ENCODE results near the gene TCP11L1.

The TCP11L1 gene

DNA sequence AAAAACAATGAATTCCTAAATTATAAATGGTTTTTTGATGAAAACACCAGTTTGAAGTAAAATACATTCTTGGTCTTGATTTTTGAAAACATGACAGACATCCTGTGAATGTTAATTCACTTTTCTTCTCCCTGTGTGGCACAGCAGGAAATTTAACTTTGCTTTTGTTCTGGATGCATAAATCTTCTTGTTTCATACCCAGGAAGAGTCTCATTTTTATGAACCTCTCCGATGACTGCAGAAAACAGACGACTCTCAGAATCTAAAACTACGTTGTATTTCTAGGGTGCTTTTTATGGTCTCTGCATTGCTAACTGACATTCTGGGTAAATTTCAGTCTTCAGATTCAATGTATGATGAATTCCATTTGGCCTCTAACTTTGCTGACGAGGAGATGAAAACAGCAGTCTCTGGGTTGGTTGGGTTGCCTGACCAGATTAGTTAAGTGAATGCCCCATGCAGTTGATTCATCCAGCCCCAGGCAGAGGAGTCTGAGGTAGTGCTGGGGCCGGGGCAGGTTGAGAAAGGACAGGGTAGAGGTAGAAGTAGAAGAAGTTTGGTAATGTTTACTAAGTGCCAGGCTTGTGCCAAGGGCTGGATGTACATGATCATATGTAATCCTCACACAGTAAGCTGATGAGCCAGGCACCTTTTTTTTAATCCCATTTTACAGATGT, 20.1 kb downstream of the TCP11L1 start:
- H3K36me3 ChIP-seq (ENCODE audit: insufficient read depth, low read depth, low read length), result peaks cover 55% of the 10 kb centered on the region
- H3K9ac ChIP-seq (ENCODE audit: low read depth, low read length), result no peak overlapping the region
- H3K4me3 ChIP-seq (ENCODE audit: low read length), result no peak overlapping the region
- H3K27ac ChIP-seq (ENCODE audit: low read length), result no peak overlapping the region
- no peaks in the 10 kb centered on the region for H3K27me3 ChIP-seq (ENCODE audit: insufficient read depth, low read length)
- no peaks in the 10 kb centered on the region for H3K4me1 ChIP-seq (ENCODE audit: insufficient read depth, low read length)
- H3K9me3 ChIP-seq (ENCODE audit: insufficient read depth, low read depth, low read length), result no peaks in the 10 kb centered on the region

- H3K36me3 ChIP-seq (ENCODE audit: insufficient read depth, low read depth, low read length), result peaks cover 55% of the 10 kb centered on the region
- H3K27ac ChIP-seq (ENCODE audit: low read length), result no peak overlapping the region
- no peaks in the 10 kb centered on the region for H3K27me3 ChIP-seq (ENCODE audit: insufficient read depth, low read length)
- no peaks in the 10 kb centered on the region for H3K9me3 ChIP-seq (ENCODE audit: insufficient read depth, low read depth, low read length)
- H3K9ac ChIP-seq (ENCODE audit: low read depth, low read length), result no peak overlapping the region
- no peaks in the 10 kb centered on the region for H3K4me1 ChIP-seq (ENCODE audit: insufficient read depth, low read length)
- H3K4me3 ChIP-seq (ENCODE audit: low read length), result no peak overlapping the region
These were observed 20.9 kb downstream of the TCP11L1 start for GRCh38 chr11:33060271-33060670.

DNA sequence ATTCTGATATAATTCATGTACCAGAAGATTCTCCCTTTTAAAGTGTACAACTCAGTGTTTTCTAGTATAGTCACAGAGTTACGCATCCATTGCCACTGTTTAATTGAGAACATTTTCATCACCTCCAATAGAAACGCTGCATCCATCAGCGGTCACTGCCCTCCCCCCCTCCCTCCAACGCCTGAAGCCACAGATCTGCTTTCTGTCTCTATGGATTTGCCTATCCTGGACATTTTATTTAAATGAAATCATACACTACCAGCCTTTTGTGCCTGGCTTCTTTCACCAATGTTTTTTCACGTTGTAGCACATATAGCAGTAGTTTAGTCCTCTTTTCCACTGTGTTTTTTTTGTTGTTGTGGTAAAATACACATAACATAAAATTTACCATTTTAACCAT, 22.8 kb downstream of the TCP11L1 start:
- Histone ChIP-seq H3K9me3 (ENCODE audit: insufficient read depth, low read depth, low read length) (no peaks in the 10 kb centered on the region), H3K27ac (ENCODE audit: low read length) (no peak overlapping the region), H3K9ac (ENCODE audit: low read depth, low read length) (no peak overlapping the region), H3K27me3 (ENCODE audit: insufficient read depth, low read length) (no peaks in the 10 kb centered on the region), H3K4me3 (ENCODE audit: low read length) (no peak overlapping the region), H3K4me1 (ENCODE audit: insufficient read depth, low read length) (no peaks in the 10 kb centered on the region), H3K36me3 (ENCODE audit: insufficient read depth, low read depth, low read length) (peaks cover 68% of the 10 kb centered on the region)

GRCh38 chr11:33063326-33063881, 24.0 kb downstream of the TCP11L1 start:
- Histone ChIP-seq H3K27ac (ENCODE audit: low read length) (no peak overlapping the region), H3K36me3 (ENCODE audit: insufficient read depth, low read depth, low read length) (peaks cover 63% of the 10 kb centered on the region)

GRCh38 chr11:33064033-33064825, 24.9 kb downstream of the TCP11L1 start:
- Histone ChIP-seq H3K27ac (ENCODE audit: low read length) (no peak overlapping the region), H3K9me3 (ENCODE audit: insufficient read depth, low read depth, low read length) (no peaks in the 10 kb centered on the region), H3K4me3 (ENCODE audit: low read length) (no peak overlapping the region), H3K27me3 (ENCODE audit: insufficient read depth, low read length) (no peaks in the 10 kb centered on the region), H3K9ac (ENCODE audit: low read depth, low read length) (no peak overlapping the region), H3K36me3 (ENCODE audit: insufficient read depth, low read depth, low read length) (peaks cover 61% of the 10 kb centered on the region), H3K4me1 (ENCODE audit: insufficient read depth, low read length) (no peaks in the 10 kb centered on the region)

More at GRCh38 chr11:33063326-33063881, 24.0 kb downstream of the TCP11L1 start:
- Histone ChIP-seq H3K9ac (ENCODE audit: low read depth, low read length) (no peak overlapping the region), H3K4me1 (ENCODE audit: insufficient read depth, low read length) (no peaks in the 10 kb centered on the region), H3K4me3 (ENCODE audit: low read length) (no peak overlapping the region), H3K9me3 (ENCODE audit: insufficient read depth, low read depth, low read length) (no peaks in the 10 kb centered on the region), H3K27me3 (ENCODE audit: insufficient read depth, low read length) (no peaks in the 10 kb centered on the region)

GRCh38 chr11:33064866-33065265, 25.5 kb downstream of the TCP11L1 start:
- Histone ChIP-seq H3K9me3 (ENCODE audit: insufficient read depth, low read depth, low read length) (no peaks in the 10 kb centered on the region), H3K36me3 (ENCODE audit: insufficient read depth, low read depth, low read length) (peaks cover 60% of the 10 kb centered on the region), H3K4me3 (ENCODE audit: low read length) (no peak overlapping the region), H3K27ac (ENCODE audit: low read length) (no peak overlapping the region), H3K27me3 (ENCODE audit: insufficient read depth, low read length) (no peaks in the 10 kb centered on the region), H3K4me1 (ENCODE audit: insufficient read depth, low read length) (no peaks in the 10 kb centered on the region), H3K9ac (ENCODE audit: low read depth, low read length) (no peak overlapping the region)

DNA sequence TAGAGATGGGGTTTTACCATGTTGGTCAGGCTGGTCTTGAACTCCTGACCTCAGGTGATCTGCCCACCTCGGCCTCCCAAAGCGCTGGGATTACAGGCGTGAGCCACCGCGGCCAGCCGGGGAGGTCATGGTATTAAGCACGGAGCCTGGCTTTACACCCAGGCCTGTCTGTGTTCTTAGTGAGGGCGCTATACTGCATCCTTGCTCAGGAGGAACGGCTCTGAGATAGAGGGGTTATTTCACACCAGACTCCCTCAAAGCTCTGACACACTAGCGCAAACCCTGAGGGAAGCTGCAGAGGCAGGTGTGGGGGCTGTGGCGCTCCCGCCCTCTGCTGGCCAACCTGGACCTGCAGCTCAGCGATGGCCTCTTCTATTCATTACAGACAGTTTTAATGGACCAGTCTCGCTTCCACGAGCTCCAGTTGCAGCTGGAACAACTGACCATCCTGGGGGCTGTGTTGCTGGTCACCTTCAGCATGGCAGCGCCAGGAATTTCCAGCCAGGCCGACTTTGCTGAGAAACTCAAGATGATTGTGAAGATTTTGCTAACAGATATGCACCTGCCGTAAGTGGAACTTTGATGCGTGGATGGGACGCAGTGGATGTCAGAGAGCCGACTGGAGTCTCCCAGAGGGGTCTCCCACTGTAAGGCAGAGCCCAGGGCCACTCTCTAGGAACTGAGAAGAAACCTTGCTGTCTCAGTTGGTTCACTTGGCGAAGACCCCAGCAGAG, 26.2 kb downstream of the TCP11L1 start:
- no peaks in the 10 kb centered on the region for H3K4me1 ChIP-seq (ENCODE audit: insufficient read depth, low read length)
- H3K36me3 ChIP-seq (ENCODE audit: insufficient read depth, low read depth, low read length), result peaks cover 58% of the 10 kb centered on the region
- no peaks in the 10 kb centered on the region for H3K9me3 ChIP-seq (ENCODE audit: insufficient read depth, low read depth, low read length)
- H3K9ac ChIP-seq (ENCODE audit: low read depth, low read length), result no peak overlapping the region
- H3K27me3 ChIP-seq (ENCODE audit: insufficient read depth, low read length), result no peaks in the 10 kb centered on the region
- H3K27ac ChIP-seq (ENCODE audit: low read length), result no peak overlapping the region
- H3K4me3 ChIP-seq (ENCODE audit: low read length), result no peak overlapping the region

DNA sequence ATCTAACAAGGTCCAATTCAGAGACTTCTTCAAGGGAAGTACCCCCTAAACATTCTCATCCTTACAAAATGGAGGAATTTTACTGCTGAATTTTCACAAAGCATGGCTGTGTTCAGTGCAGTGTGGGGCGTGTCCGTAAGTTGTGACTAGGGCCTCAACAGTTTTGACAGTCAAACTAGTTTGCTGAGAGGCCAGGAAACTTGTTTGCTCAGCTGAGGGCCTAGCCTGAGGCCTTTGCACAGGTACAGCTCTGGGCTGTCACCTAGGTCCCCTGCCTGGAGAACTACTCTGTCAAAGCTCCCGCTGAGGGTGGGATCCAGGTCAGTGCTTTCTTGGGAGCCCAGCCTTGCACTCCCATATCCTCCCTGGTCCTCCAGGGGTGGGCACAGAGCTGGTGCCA, 27.9 kb downstream of the TCP11L1 start:
- H3K9me3 ChIP-seq (ENCODE audit: insufficient read depth, low read depth, low read length), result no peaks in the 10 kb centered on the region
- H3K4me1 ChIP-seq (ENCODE audit: insufficient read depth, low read length), result no peaks in the 10 kb centered on the region
- no peak overlapping the region for H3K4me3 ChIP-seq (ENCODE audit: low read length)
- H3K9ac ChIP-seq (ENCODE audit: low read depth, low read length), result no peak overlapping the region
- no peak overlapping the region for H3K27ac ChIP-seq (ENCODE audit: low read length)
- no peaks in the 10 kb centered on the region for H3K27me3 ChIP-seq (ENCODE audit: insufficient read depth, low read length)
- H3K36me3 ChIP-seq (ENCODE audit: insufficient read depth, low read depth, low read length), result peaks cover 62% of the 10 kb centered on the region

GRCh38 chr11:33068611-33069340, 29.4 kb downstream of the TCP11L1 start:
- Histone ChIP-seq H3K4me1 (ENCODE audit: insufficient read depth, low read length) (no peaks in the 10 kb centered on the region), H3K9me3 (ENCODE audit: insufficient read depth, low read depth, low read length) (no peaks in the 10 kb centered on the region), H3K4me3 (ENCODE audit: low read length) (no peak overlapping the region), H3K36me3 (ENCODE audit: insufficient read depth, low read depth, low read length) (peaks cover 65% of the 10 kb centered on the region), H3K27ac (ENCODE audit: low read length) (no peak overlapping the region), H3K27me3 (ENCODE audit: insufficient read depth, low read length) (no peaks in the 10 kb centered on the region), H3K9ac (ENCODE audit: low read depth, low read length) (no peak overlapping the region)

- H3K9ac ChIP-seq (ENCODE audit: low read depth, low read length), result no peak overlapping the region
- H3K4me3 ChIP-seq (ENCODE audit: low read length), result no peak overlapping the region
- no peak overlapping the region for H3K27ac ChIP-seq (ENCODE audit: low read length)
- H3K4me1 ChIP-seq (ENCODE audit: insufficient read depth, low read length), result no peaks in the 10 kb centered on the region
- no peaks in the 10 kb centered on the region for H3K9me3 ChIP-seq (ENCODE audit: insufficient read depth, low read depth, low read length)
- peaks cover 77% of the 10 kb centered on the region for H3K36me3 ChIP-seq (ENCODE audit: insufficient read depth, low read depth, low read length)
- no peaks in the 10 kb centered on the region for H3K27me3 ChIP-seq (ENCODE audit: insufficient read depth, low read length)
These were observed 33.1 kb downstream of the TCP11L1 start for GRCh38 chr11:33072465-33072864.

DNA sequence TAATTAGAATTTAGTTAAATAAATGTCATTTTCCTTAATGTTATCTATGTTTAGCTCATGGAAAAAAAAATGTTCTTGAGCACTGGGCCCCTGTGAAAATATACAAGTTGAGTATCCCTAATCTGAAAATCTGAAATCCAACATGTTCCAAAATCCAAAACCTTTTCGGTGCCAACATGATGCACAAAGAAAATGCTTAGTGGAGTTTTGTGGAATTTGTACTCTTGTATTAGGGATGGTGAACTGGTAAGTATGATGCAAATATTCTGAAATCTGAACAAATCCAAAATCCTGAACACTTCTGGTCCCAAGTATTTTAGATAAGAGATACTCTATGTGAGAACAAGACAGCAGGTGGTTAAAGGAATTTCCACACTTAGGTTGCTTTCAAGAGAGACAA, 44.5 kb downstream of the TCP11L1 start:
- Histone ChIP-seq H3K4me3 (ENCODE audit: low read length) (no peak overlapping the region), H3K27ac (ENCODE audit: low read length) (no peak overlapping the region), H3K9ac (ENCODE audit: low read depth, low read length) (no peak overlapping the region), H3K4me1 (ENCODE audit: insufficient read depth, low read length) (no peaks in the 10 kb centered on the region), H3K9me3 (ENCODE audit: insufficient read depth, low read depth, low read length) (no peaks in the 10 kb centered on the region), H3K27me3 (ENCODE audit: insufficient read depth, low read length) (no peaks in the 10 kb centered on the region), H3K36me3 (ENCODE audit: insufficient read depth, low read depth, low read length) (peaks cover 73% of the 10 kb centered on the region)
